ENCODE data around the gene CACNA1D.

GRCh38 chr3:53842436-53843194 is 348.2 kb downstream of the CACNA1D start:
- TF ChIP-seq POLR2AphosphoS5 (IDR thresholded peaks at IDR 0.05) (peak in 1 of 3 donors; percentile 55), CTCF (IDR thresholded peaks at IDR 0.05) (peak; percentile 16 to 89 (median 66))
